Stimulated activated naive CD4-positive, alpha-beta T cell (primary cell): ENCODE results near the gene NQO1.

Experiments
- DNase-seq, 6 experiments: peaks; one replicate each; lab custom pipeline; 2025; lab: John Stamatoyannopoulos, UW

NQO1 gene

DNA sequence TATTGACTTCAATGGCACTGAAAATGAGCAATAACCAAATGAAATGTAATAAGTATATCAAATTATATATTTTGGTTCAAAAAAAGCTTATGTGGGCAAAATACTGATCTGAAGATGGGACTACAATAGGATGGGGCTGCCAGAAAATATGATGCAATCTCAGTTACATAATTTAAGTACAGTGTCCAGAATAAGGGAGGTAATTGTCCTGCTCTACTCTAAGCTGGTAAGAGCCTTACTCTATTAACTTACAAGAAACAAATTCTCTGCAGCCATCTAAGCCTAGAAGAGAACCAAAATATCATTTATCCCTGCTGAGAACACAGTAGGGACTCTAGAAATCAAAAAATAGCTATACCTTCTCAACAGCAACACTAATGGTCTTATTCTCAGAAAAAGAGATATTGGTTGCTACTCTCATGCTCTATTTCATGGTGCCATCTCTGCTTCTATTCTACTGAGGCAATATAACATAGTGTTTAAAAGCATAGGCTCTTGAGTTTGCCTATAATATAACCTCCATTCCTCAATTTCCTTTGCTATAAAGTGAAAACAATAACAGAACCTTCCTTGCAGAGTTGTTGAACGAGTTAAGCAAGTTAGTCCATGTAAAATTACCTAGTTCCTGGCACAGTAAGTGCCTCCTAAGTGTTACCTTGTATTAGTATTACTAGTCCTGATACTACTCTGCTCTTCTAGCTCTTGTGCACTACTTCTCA lies 19.9 kb downstream of the NQO1 start:
- no peak for DNase-seq

DNA sequence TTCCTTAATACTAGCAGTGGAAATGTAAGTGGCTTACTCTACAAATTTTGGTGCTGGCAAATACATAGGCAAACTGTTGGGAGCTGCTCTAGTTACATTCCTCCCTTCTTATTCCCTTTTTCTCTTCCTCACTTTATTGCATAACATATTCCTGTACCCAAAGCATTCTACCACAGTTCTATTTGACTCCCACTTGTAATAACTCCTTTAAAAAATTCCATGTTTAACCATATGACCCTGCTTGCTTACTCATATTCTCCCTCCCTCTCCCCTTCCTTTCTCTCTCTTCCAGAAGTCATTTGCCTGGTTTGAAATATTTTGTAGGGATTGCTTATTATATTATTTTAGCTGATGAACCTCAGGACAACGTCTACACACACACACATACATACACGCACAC lies 22.7 kb downstream of the NQO1 start:
- DNase-seq = no peak

DNA sequence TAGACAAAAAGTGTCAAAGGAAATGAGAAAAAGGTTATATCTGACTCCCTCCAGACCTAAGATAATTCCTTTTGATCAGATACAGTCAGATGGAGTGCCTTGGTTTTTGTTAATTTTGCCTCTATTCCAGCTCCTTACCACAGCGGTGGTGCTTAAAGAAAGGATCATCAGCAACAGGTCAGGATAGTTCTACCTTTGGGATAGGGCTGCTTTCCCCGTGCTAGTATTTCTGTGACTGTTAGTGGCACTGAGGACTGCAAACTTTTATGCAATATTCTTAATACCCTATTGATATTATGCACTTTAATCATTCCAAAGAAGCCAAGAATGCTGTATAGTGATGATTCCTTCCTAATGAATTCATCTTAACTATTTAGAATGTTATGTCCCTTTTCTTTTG lies 24.5 kb downstream of the NQO1 start:
- DNase-seq = no peak

DNA sequence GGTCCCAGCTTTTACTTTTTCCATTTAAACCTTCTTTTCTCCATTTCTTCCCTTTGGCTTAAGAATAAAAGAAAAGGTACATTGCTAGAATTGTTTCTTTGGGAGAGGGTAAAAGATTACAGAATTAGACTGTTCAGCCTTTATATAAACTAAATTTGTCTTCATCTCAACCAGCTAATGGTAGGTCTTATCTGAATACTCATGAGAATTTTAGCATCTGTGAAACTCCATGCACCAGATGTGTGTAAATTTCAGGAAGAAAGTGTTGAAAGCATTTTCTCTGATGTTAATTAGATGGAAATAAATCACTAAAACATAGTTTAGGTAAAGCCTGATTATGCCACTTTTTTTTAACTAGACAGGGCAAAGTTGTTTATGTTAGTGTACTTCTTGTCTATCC lies 24.9 kb downstream of the NQO1 start:
- DNase-seq = no peak

DNA sequence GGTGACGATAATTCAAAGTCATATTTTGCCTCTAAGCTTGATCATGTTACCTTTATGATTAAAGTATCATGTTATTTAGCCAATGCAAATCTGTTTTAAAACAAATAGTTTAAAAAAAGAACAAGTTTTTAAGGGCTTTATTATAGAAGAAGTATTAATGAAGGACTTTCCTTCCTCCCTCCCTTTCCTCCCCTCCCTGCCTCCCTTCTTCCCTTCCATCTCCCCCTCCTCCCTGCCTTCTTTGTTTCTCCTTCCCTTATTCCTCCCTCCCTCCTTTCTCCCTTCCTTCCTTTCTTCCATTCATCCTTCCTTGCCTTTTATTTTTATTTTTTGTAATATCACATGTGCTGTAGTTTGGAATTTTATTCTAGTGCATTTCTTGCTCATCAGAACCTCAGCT lies 26.4 kb downstream of the NQO1 start:
- DNase-seq = no peak

DNA sequence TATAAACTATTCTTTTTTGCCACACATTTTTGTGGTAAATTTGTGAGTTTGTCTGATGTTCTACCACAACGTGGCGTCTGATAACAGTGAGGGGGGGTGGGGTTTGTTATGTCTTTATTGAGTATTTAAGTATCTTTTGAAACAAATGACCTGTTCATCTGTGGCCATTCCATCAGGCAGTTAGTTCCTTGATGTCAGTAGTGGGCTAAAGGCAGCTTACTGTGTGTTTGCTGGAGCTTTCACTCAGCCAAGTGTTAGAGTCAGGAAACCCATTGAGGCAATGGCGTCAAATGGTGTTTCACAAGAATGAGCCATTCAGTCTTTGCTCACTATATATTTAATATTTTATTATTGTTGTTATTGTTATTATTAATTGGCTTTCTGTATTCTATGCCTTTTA lies 28.0 kb downstream of the NQO1 start:
- no peak for DNase-seq

DNA sequence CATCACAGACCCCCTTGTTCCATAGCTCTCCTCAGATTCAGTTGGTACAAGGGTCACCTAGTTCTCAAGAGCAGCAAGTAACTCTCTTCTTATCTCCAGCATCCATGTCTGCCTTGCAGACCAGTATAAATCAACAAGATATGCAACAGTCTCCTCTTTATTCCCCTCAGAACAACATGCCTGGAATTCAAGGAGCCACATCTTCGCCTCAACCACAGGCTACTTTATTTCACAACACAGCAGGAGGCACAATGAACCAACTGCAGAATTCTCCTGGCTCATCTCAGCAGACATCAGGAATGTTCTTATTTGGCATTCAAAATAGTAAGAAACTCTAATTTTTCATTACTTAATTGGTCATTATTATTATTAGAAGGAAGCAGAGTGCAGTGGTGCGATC lies 32.4 kb downstream of the NQO1 start:
- no peak for DNase-seq

DNA sequence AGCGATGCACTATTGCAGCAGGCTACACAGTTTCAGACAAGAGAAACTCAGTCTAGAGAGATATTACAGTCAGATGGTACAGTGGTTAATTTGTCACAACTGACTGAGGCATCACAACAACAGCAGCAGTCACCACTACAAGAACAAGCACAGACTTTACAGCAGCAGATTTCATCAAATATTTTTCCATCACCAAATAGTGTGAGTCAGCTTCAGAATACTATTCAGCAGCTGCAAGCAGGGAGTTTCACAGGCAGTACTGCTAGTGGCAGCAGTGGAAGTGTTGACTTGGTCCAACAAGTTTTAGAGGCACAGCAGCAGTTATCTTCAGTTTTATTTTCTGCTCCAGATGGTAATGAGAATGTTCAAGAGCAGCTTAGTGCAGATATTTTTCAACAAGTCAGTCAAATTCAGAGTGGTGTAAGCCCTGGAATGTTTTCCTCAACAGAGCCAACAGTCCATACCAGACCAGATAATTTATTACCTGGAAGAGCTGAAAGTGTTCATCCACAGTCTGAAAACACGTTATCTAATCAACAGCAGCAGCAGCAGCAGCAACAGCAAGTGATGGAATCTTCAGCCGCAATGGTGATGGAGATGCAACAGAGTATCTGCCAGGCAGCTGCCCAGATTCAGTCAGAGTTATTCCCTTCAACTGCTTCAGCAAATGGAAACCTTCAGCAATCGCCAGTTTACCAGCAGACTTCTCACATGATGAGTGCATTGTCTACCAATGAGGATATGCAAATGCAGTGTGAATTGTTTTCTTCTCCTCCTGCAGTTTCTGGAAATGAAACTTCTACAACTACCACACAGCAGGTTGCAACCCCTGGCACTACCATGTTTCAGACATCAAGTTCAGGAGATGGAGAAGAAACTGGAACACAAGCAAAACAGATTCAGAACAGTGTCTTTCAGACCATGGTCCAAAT lies 34.1 kb downstream of the NQO1 start:
- no peak for DNase-seq

DNA sequence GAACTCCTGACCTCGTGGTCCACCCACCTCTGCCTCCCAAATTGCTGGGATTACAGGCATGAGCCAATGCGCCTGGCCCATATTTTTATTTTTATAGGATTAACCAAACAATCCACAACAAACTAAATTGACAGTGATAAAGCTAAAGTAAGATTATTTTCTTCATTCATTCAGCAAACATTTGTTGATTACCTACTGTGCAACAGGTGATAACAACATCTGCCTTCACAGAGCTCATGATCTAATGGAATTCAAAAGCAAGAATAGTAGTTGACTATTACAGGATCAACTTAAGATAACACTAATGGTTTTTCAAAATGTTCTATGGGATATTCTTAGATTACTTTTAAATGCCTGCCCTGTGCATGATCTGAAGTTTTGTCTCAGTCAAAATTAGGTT lies 37.8 kb downstream of the NQO1 start:
- DNase-seq = no peak

DNA sequence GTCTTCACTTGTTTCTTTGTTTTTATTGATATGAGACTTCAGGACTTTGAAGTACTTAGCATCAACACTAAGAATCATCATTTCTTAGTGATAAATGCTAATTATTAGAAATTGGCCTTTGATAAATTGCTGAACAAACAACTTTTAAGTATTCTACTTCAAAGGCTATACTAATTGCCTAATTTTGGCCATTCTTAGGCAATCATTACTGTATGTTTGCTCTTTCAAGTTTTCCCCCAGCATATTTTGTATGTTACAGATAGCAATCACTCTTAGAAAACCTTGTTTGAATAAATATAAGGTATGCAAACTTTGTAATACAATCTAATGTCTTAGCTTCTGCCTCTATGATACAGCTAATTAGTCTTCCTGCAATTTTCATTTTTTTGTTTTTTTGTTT lies 46.0 kb downstream of the NQO1 start:
- DNase-seq = no peak

DNA sequence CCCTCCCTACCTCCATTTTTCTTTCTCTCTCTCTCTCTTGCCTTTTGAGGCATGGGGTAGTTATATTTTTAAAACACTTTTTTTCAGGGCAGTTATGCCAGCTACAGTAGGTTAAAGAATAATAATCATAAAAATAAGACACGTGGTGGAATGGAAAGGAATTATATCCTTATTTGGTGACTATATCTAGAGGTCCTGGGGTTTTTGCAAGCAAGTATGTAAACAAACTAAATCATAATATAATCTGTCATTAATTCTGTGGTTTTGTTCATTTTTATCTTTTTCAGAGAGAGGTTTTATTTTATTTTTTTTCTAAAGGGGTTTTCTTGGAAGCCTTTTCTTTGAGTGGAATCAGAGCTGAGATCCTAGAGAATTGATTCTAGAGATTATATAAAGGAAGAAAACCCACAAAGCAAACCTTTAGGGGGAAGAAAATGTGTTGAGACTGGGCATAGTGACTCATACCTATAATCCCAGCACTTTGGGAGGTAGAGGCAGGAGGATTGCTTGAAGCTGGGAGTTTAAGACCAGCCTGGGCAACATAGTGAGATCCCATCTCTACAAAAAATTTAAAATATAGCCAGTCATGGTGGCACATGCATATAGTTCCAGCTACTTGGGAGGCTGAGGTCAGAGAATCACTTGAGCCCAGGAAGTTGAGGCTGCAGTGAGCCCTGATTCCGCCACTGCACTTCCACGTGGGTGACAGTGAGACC lies 53.2 kb downstream of the NQO1 start:
- no peak for DNase-seq

DNA sequence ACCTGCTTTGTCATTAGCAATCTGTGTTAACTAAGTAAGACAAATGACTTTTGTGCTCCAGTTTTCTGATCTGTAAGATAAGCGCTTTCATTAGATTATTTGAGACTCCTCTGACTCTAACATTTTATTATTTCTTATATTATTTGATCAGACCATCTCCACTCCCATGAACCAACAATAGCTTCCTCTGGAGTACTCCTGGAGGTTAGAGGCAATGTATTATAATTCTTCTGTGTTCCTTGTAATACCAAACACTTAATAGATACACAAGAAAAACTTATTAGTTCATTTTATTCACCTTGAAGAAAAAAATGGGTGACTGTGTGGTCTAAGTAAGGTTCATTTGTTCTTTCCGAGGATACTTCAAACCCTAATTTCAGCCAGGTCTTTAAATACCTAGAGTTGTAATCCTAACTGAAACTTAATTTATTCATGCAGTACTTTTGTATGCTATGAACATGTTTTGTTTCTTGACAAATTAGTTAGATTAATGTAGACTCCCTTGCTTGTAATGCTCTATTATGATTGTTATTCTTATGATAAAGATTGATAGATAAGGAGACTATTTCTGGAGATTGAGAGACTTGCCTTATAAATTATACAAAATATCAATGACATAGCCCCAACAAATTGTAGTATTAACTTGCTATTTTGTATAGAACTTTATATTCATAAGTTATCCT lies 53.9 kb downstream of the NQO1 start:
- no peak for DNase-seq

DNA sequence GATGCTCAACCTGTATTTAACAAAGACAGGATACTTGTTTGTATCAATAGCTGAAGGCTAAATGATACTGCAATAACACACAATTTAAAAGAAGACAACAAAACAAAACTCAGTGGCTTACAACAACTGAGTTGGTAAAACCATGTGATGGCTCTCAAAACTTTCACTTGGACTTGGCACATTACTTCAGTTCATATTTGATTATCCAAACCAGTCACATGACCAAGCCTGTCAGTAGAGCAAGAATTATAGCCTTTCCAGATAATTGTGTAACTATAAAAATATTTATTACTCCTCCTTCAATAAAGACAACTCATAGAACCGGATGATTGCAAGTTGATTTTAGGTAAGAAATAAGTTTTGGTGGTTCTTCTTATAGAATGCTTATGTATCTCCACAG lies 56.8 kb downstream of the NQO1 start:
- DNase-seq = no peak

DNA sequence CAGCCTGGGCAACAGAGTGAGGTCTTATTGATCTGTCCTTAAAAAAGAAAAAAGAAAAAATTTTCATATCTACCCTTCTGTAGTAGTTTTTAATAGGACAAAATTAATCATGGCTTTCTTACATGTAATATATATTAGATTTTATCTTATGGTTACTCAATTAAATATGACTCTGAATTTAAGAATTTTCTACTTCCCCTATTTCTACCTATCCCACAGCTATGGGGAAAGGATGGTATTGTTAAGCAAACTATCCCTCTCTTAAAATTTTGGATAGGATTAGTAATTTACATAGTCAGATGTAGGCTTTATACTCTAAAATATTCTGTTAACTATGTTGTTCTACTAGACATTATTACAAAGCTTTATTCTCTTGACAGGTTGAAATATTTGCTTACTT lies 62.5 kb downstream of the NQO1 start:
- DNase-seq = no peak

DNA sequence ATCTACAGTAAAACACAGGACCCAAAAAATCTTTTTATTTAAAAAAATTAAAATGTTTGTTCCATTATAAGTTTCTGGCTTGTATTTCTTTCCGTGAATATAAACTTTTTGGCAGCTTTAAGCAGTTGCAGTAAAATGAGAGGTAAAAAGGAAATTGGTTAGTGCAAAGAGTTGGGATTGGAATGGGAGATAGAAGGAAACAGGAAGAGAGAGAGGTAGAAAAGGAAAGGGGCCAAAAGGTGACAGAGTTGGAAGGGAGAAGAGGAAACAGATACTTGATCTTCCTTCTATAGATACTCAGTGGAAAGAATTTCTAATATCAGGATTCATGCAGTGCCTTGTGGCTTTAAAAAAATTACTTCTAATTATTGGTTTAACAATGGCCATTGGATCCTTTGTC lies 63.5 kb downstream of the NQO1 start:
- no peak for DNase-seq

DNA sequence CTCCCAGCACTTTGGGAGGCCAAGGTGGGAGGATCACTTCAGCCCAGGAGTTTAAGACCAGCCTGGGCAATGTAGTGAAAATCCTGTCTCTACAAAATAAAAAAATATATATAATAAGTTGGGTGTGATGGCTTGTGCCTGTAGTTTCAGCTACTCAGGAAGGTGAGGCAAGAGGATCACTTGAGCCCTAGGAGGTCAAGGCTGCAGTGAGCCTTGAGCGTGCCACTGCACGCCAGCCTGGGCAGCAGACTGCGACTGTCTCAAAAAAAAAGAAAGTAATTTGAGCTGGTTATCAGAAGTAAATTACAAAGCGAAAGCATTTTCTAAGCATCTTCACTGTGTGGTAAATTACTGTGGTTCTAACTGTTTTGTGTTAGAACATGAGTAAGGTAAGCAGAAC lies 66.2 kb downstream of the NQO1 start:
- DNase-seq = no peak
